HEK293 (cell line): ENCODE measurements around the gene USP21.

Source experiments
- MYNN ChIP-seq: fragments of 450-650 bp; formaldehyde crosslinking; IDR thresholded peaks from 2 replicates; pipeline ENCODE4 v1.5.1; 2016; ENCODE audit warnings: missing biosample characterization, missing genetic modification characterization, borderline replicate concordance
- RBAK ChIP-seq: fragments of 450-650 bp; formaldehyde crosslinking; IDR thresholded peaks from 2 replicates; pipeline ENCODE4 v1.5.1; 2016; ENCODE audit warnings: missing biosample characterization, missing genetic modification characterization
- TCF7L2 ChIP-seq: IDR thresholded peaks from 2 replicates; pipeline ENCODE4 v1.6.1; 2011; ENCODE audit warnings: low read depth, mild to moderate bottlenecking, inconsistent platforms, low read length, moderate library complexity, borderline replicate concordance
- ZBTB1 ChIP-seq: fragments of 450-650 bp; formaldehyde crosslinking; IDR thresholded peaks from 2 replicates; pipeline ENCODE4 v1.5.1; 2016; ENCODE audit warnings: missing biosample characterization, missing genetic modification characterization
- ZEB2 ChIP-seq: fragments of 450-650 bp; formaldehyde crosslinking; IDR thresholded peaks from 2 replicates; pipeline ENCODE4 v1.5.1; 2016; ENCODE audit warnings: missing biosample characterization, missing genetic modification characterization
- ZNF121 ChIP-seq: fragments of 450-650 bp; formaldehyde crosslinking; IDR thresholded peaks from 2 replicates; pipeline ENCODE4 v1.5.1; 2016; ENCODE audit warnings: missing biosample characterization, missing genetic modification characterization
- ZNF132 ChIP-seq: fragments of 450-650 bp; formaldehyde crosslinking; IDR thresholded peaks from 2 replicates; pipeline ENCODE4 v1.5.1; 2017; ENCODE audit warnings: missing biosample characterization, missing genetic modification characterization, borderline replicate concordance
- ZNF2 ChIP-seq: fragments of 450-650 bp; formaldehyde crosslinking; IDR thresholded peaks from 2 replicates; pipeline ENCODE4 v1.5.1; 2016; ENCODE audit warnings: missing biosample characterization, missing genetic modification characterization
- ZNF221 ChIP-seq: fragments of 450-650 bp; formaldehyde crosslinking; IDR thresholded peaks from 2 replicates; pipeline ENCODE4 v1.5.1; 2017; ENCODE audit warnings: missing biosample characterization, missing genetic modification characterization, borderline replicate concordance
- ZNF311 ChIP-seq: fragments of 450-650 bp; formaldehyde crosslinking; IDR thresholded peaks from 2 replicates; pipeline ENCODE4 v1.5.1; 2017; ENCODE audit warnings: missing biosample characterization, missing genetic modification characterization, borderline replicate concordance
- ZNF335 ChIP-seq: fragments of 450-650 bp; formaldehyde crosslinking; conservative IDR thresholded peaks from 2 replicates; pipeline ENCODE4 v1.5.1; 2016; ENCODE audit warnings: missing biosample characterization, missing genetic modification characterization
- ZNF433 ChIP-seq: fragments of 450-650 bp; formaldehyde crosslinking; IDR thresholded peaks from 2 replicates; pipeline ENCODE4 v1.5.1; 2016; ENCODE audit warnings: missing biosample characterization, missing genetic modification characterization, low read depth
- ZNF501 ChIP-seq: fragments of 450-650 bp; formaldehyde crosslinking; IDR thresholded peaks from 2 replicates; pipeline ENCODE4 v1.5.1; 2016; ENCODE audit warnings: missing biosample characterization, missing genetic modification characterization
- ZNF549 ChIP-seq: fragments of 450-650 bp; IDR thresholded peaks from 2 replicates; pipeline ENCODE4 v1.5.1; 2018; ENCODE audit warnings: missing biosample characterization, missing genetic modification characterization, mild to moderate bottlenecking, inconsistent platforms, moderate library complexity
- ZNF558 ChIP-seq: fragments of 450-650 bp; formaldehyde crosslinking; IDR thresholded peaks from 2 replicates; pipeline ENCODE4 v1.5.1; 2016; ENCODE audit warnings: missing biosample characterization, missing genetic modification characterization
- ZNF600 ChIP-seq: fragments of 450-650 bp; formaldehyde crosslinking; IDR thresholded peaks from 2 replicates; pipeline ENCODE4 v1.5.1; 2016; ENCODE audit warnings: missing biosample characterization, missing genetic modification characterization
- ZNF623 ChIP-seq: fragments of 450-650 bp; formaldehyde crosslinking; IDR thresholded peaks from 2 replicates; pipeline ENCODE4 v1.5.1; 2016; ENCODE audit warnings: missing biosample characterization, missing genetic modification characterization
- ZNF660 ChIP-seq: fragments of 450-650 bp; IDR thresholded peaks from 2 replicates; pipeline ENCODE4 v1.5.1; 2018; ENCODE audit warnings: missing biosample characterization, mild to moderate bottlenecking, missing genetic modification characterization
- ZNF670 ChIP-seq: fragments of 450-650 bp; formaldehyde crosslinking; IDR thresholded peaks from 2 replicates; pipeline ENCODE4 v1.5.1; 2016; ENCODE audit warnings: missing biosample characterization, missing genetic modification characterization, low read depth
- ZNF701 ChIP-seq: fragments of 450-650 bp; formaldehyde crosslinking; IDR thresholded peaks from 2 replicates; pipeline ENCODE4 v1.5.1; 2016; ENCODE audit warnings: missing biosample characterization, missing genetic modification characterization
- ZNF76 ChIP-seq: fragments of 450-650 bp; formaldehyde crosslinking; IDR thresholded peaks from 2 replicates; pipeline ENCODE4; 2016; ENCODE audit warnings: low read depth, missing biosample characterization, missing genetic modification characterization, borderline replicate concordance
- TF ChIP-seq, protein P1 (sequence below): fragments of 450-650 bp; formaldehyde crosslinking; IDR thresholded peaks from 2 replicates; pipeline ENCODE4 v1.5.1; 2016; ENCODE audit warnings: missing biosample characterization, missing genetic modification characterization
- TF ChIP-seq, protein P2 (sequence below): fragments of 450-650 bp; formaldehyde crosslinking; IDR thresholded peaks from 2 replicates; pipeline ENCODE4 v1.5.1; 2016; ENCODE audit warnings: missing biosample characterization, missing genetic modification characterization
- TF ChIP-seq, protein P3 (sequence below): fragments of 450-650 bp; formaldehyde crosslinking; IDR thresholded peaks from 2 replicates; pipeline ENCODE4 v1.5.1; 2016; ENCODE audit warnings: missing biosample characterization, missing genetic modification characterization, low read depth
- TF ChIP-seq, protein P4 (sequence below): fragments of 450-650 bp; formaldehyde crosslinking; IDR thresholded peaks from 2 replicates; pipeline ENCODE4 v1.5.1; 2017; ENCODE audit warnings: missing biosample characterization, missing genetic modification characterization
- TF ChIP-seq, protein P5 (sequence below): fragments of 450-650 bp; formaldehyde crosslinking; IDR thresholded peaks from 2 replicates; pipeline ENCODE4 v1.5.1; 2016; ENCODE audit warnings: missing biosample characterization, missing genetic modification characterization, borderline replicate concordance

USP21 gene

DNA sequence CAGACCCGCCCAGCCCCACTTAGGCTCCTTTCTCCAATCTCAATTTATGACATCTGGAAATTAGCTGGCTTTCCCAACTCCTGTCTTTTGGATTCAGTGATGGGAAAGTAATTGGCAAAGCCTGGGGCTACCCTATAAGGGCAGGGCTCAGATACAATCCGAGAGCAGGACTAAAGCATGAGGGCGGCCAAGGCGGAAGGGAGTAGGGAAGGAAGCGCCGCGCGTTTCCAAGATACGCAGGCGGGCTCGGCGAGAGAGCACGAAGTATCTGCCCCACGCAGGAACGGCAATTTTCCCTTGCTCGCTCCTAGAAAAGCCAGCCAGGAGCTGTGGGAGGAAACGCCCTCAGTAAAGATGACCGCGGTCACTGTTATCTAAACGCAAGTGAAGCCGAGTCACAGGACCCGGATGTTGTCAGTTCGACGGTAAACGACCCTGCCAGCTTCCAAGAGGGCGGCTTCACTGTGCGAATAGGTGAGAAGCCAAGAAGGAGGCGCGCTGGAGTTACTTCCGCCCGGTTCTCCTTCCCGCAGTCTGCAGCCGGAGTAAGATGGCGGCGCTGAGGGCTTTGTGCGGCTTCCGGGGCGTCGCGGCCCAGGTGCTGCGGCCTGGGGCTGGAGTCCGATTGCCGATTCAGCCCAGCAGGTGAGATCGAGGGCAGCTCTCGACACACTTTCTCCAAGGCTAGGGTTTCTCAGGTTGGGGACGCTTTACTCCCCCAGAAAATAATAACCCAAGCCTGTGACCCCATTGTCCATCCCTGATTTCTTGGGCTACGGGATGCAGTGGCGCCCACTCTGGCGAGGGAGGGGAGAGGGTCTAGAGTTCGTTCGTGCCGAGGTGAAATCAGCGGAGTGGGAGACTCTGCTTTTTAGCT, 42.8 kb downstream of the USP21 start, which contains the start of gene NDUFS2 (continued):
- peak; percentile 99 for TF ChIP-seq ZNF335 (tag by site-specific recombination)
- peak; percentile 95 for TF ChIP-seq ZNF76
- no peak for TF ChIP-seq ZNF132 (tag by site-specific recombination)
- TF ChIP-seq, protein P1, sequence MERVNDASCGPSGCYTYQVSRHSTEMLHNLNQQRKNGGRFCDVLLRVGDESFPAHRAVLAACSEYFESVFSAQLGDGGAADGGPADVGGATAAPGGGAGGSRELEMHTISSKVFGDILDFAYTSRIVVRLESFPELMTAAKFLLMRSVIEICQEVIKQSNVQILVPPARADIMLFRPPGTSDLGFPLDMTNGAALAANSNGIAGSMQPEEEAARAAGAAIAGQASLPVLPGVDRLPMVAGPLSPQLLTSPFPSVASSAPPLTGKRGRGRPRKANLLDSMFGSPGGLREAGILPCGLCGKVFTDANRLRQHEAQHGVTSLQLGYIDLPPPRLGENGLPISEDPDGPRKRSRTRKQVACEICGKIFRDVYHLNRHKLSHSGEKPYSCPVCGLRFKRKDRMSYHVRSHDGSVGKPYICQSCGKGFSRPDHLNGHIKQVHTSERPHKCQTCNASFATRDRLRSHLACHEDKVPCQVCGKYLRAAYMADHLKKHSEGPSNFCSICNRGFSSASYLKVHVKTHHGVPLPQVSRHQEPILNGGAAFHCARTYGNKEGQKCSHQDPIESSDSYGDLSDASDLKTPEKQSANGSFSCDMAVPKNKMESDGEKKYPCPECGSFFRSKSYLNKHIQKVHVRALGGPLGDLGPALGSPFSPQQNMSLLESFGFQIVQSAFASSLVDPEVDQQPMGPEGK (tag by site-specific recombination): peak; percentile 31; the same call in 1 of the 2 replicates
- no peak for TF ChIP-seq TCF7L2
- no peak for TF ChIP-seq ZNF121
- TF ChIP-seq ZNF549 (tag by site-specific recombination): no peak
- TF ChIP-seq, protein P2, sequence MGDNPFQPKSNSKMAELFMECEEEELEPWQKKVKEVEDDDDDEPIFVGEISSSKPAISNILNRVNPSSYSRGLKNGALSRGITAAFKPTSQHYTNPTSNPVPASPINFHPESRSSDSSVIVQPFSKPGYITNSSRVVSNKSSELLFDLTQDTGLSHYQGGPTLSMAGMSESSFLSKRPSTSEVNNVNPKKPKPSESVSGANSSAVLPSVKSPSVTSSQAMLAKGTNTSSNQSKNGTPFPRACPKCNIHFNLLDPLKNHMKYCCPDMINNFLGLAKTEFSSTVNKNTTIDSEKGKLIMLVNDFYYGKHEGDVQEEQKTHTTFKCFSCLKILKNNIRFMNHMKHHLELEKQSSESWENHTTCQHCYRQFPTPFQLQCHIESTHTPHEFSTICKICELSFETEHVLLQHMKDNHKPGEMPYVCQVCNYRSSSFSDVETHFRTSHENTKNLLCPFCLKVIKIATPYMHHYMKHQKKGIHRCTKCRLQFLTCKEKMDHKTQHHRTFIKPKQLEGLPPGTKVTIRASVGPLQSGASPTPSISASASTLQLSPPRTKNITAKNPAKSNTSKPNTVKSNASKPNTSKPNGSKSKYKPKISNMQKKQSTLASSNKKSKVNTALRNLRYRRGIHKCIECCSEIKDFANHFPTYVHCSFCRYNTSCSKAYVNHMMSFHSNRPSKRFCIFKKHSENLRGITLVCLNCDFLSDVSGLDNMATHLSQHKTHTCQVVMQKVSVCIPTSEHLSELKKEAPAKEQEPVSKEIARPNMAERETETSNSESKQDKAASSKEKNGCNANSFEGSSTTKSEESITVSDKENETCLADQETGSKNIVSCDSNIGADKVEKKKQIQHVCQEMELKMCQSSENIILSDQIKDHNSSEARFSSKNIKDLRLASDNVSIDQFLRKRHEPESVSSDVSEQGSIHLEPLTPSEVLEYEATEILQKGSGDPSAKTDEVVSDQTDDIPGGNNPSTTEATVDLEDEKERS (tag by site-specific recombination): no peak
- TF ChIP-seq ZNF623 (tag by site-specific recombination): no peak
- TF ChIP-seq MYNN (tag by site-specific recombination): no peak
- no peak; the same call in 1 of the 2 replicates for TF ChIP-seq ZNF558 (tag by site-specific recombination)
- TF ChIP-seq, protein P3, sequence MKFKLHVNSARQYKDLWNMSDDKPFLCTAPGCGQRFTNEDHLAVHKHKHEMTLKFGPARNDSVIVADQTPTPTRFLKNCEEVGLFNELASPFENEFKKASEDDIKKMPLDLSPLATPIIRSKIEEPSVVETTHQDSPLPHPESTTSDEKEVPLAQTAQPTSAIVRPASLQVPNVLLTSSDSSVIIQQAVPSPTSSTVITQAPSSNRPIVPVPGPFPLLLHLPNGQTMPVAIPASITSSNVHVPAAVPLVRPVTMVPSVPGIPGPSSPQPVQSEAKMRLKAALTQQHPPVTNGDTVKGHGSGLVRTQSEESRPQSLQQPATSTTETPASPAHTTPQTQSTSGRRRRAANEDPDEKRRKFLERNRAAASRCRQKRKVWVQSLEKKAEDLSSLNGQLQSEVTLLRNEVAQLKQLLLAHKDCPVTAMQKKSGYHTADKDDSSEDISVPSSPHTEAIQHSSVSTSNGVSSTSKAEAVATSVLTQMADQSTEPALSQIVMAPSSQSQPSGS (tag by site-specific recombination): no peak
- TF ChIP-seq ZEB2: 0 out of 2 replicates have a peak, but pooled peaks have one; percentile 46
- no peak for TF ChIP-seq ZNF600 (tag by site-specific recombination)
- no peak for TF ChIP-seq ZBTB1 (tag by site-specific recombination)
- TF ChIP-seq ZNF433 (tag by site-specific recombination): no peak
- no peak for TF ChIP-seq ZNF221
- no peak for TF ChIP-seq ZNF670 (tag by site-specific recombination)
- TF ChIP-seq ZNF660 (tag by site-specific recombination): peak; percentile 52
- TF ChIP-seq ZNF701: no peak
- TF ChIP-seq, protein P4, sequence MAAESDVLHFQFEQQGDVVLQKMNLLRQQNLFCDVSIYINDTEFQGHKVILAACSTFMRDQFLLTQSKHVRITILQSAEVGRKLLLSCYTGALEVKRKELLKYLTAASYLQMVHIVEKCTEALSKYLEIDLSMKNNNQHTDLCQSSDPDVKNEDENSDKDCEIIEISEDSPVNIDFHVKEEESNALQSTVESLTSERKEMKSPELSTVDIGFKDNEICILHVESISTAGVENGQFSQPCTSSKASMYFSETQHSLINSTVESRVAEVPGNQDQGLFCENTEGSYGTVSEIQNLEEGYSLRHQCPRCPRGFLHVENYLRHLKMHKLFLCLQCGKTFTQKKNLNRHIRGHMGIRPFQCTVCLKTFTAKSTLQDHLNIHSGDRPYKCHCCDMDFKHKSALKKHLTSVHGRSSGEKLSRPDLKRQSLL (tag by site-specific recombination): no peak; the same call in 1 of the 2 replicates
- TF ChIP-seq ZNF501 (tag by site-specific recombination): peak; percentile 79
- no peak for TF ChIP-seq RBAK (tag by site-specific recombination)
- TF ChIP-seq, protein P5, sequence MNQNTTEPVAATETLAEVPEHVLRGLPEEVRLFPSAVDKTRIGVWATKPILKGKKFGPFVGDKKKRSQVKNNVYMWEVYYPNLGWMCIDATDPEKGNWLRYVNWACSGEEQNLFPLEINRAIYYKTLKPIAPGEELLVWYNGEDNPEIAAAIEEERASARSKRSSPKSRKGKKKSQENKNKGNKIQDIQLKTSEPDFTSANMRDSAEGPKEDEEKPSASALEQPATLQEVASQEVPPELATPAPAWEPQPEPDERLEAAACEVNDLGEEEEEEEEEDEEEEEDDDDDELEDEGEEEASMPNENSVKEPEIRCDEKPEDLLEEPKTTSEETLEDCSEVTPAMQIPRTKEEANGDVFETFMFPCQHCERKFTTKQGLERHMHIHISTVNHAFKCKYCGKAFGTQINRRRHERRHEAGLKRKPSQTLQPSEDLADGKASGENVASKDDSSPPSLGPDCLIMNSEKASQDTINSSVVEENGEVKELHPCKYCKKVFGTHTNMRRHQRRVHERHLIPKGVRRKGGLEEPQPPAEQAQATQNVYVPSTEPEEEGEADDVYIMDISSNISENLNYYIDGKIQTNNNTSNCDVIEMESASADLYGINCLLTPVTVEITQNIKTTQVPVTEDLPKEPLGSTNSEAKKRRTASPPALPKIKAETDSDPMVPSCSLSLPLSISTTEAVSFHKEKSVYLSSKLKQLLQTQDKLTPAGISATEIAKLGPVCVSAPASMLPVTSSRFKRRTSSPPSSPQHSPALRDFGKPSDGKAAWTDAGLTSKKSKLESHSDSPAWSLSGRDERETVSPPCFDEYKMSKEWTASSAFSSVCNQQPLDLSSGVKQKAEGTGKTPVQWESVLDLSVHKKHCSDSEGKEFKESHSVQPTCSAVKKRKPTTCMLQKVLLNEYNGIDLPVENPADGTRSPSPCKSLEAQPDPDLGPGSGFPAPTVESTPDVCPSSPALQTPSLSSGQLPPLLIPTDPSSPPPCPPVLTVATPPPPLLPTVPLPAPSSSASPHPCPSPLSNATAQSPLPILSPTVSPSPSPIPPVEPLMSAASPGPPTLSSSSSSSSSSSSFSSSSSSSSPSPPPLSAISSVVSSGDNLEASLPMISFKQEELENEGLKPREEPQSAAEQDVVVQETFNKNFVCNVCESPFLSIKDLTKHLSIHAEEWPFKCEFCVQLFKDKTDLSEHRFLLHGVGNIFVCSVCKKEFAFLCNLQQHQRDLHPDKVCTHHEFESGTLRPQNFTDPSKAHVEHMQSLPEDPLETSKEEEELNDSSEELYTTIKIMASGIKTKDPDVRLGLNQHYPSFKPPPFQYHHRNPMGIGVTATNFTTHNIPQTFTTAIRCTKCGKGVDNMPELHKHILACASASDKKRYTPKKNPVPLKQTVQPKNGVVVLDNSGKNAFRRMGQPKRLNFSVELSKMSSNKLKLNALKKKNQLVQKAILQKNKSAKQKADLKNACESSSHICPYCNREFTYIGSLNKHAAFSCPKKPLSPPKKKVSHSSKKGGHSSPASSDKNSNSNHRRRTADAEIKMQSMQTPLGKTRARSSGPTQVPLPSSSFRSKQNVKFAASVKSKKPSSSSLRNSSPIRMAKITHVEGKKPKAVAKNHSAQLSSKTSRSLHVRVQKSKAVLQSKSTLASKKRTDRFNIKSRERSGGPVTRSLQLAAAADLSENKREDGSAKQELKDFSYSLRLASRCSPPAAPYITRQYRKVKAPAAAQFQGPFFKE (tag by site-specific recombination): no peak
- TF ChIP-seq ZNF2: peak; percentile 79
- no peak for TF ChIP-seq ZNF311
